Fibroblast of villous mesenchyme (primary cell): Measurements from ENCODE around the gene OR6K2. TPM values are rescaled to one million over a fixed set of nuclear protein-coding genes. Genes with fewer than 3 reads are reported as not detected.

Experiments used
- DNase-seq: peaks from one replicate; pipeline ENCODE4 v3.0.0-alpha.2; 2010; ENCODE audit warnings: low read depth
- H3K4me3 ChIP-seq: 2 replicates; pipeline ENCODE4 v1.5.1; 2011; ENCODE audit warnings: low read depth, mild to moderate bottlenecking, low read length
- CTCF ChIP-seq: IDR thresholded peaks from 2 replicates; pipeline ENCODE4 v1.5.1; 2012; ENCODE audit warnings: low read depth, mild to moderate bottlenecking, low read length; ENCODE audit not compliant: insufficient read depth
- total RNA-seq: library from RNA; depleted of rRNA; stranded (reverse); fragments of >200 nt; gene quantifications from 2 replicates; pipeline ENCODE4 v1.2.3, GENCODE V29; 2012

The OR6K2 gene
- not detected in 2 replicates for total RNA-seq

- DNase-seq = no peak
- H3K4me3 ChIP-seq = no peak within 1 kb of the TSS
- TF ChIP-seq CTCF = no peak
Measured at GRCh38 chr1:158700552-158700951, at the start of gene OR6K2. OR6K2 (minus strand) TSS chr1:158700652; CDS start chr1:158700652, 0 bp downstream.

- no peak overlapping the region for H3K4me3 ChIP-seq
- TF ChIP-seq CTCF = no peak
- no peak for DNase-seq
Measured at GRCh38 chr1:158735848-158736247, 35.4 kb upstream of the OR6K2 start.

- TF ChIP-seq CTCF = no peak
- H3K4me3 ChIP-seq = no peak overlapping the region
- DNase-seq = no peak
Measured at GRCh38 chr1:158732524-158732923, 32.1 kb upstream of the OR6K2 start.

GRCh38 chr1:158731707-158732106 is 31.3 kb upstream of the OR6K2 start:
- no peak for TF ChIP-seq CTCF
- DNase-seq = no peak
- H3K4me3 ChIP-seq = no peak overlapping the region

- TF ChIP-seq CTCF = no peak
- no peak overlapping the region for H3K4me3 ChIP-seq
- DNase-seq = no peak
Measured at GRCh38 chr1:158730453-158730852, 30.0 kb upstream of the OR6K2 start.

- H3K4me3 ChIP-seq = no peak overlapping the region
- TF ChIP-seq CTCF = no peak
- DNase-seq = no peak
Measured at GRCh38 chr1:158728510-158729225, 28.2 kb upstream of the OR6K2 start.

- no peak for TF ChIP-seq CTCF
- H3K4me3 ChIP-seq = no peak overlapping the region
- DNase-seq = no peak
Measured at GRCh38 chr1:158724442-158724841, 24.0 kb upstream of the OR6K2 start.
